ENCODE data around the gene POC1B. TPM values are rescaled to one million over a fixed set of nuclear protein-coding genes. Genes with fewer than 3 reads are reported as not detected.
A peak's percentile ranks its signal among the peaks of the same experiment; 100 is the strongest.

Gene POC1B
- 7.0 TPM for total RNA-seq
- long read RNA-seq, full-length matches to known transcripts = 19 of 26 reads
- long read RNA-seq, partial matches to known transcripts = 1 of 26 reads
- long read RNA-seq, other reads (novel, unspliced or antisense) = 6 of 26 reads

- intact Hi-C loops (cut with DNase I) = loop anchor here (5.0 to 10.0 kb wide), 2 partner anchors 54 to 481 kb away; no protein-coding TSS in a partner anchor
- ATAC-seq (ENCODE audit: poor library complexity) (peak; percentile 92), DNase-seq (peak; percentile 89)
These were observed at the start of gene POC1B for GRCh38 chr12:89525824-89526770. POC1B (minus strand) TSS chr12:89526047; CDS start chr12:89525895, 152 bp downstream.

GRCh38 chr12:89575374-89575773, 49.5 kb upstream of the POC1B start:
- DNase-seq = no peak
- no peak for ATAC-seq (ENCODE audit: poor library complexity)
- intact Hi-C loops (cut with DNase I) = no loop called here

GRCh38 chr12:89574736-89575208, 48.9 kb upstream of the POC1B start:
- no peak for ATAC-seq (ENCODE audit: poor library complexity)
- DNase-seq = no peak
- intact Hi-C loops (cut with DNase I) = no loop called here

GRCh38 chr12:89573051-89573810, 47.4 kb upstream of the POC1B start:
- DNase-seq (no peak), ATAC-seq (ENCODE audit: poor library complexity) (no peak)
- intact Hi-C loops (cut with DNase I) = no loop called here

GRCh38 chr12:89571491-89572195, 45.8 kb upstream of the POC1B start:
- intact Hi-C loops (cut with DNase I) = no loop called here
- DNase-seq = no peak
- no peak for ATAC-seq (ENCODE audit: poor library complexity)

- no peak for DNase-seq
- ATAC-seq (ENCODE audit: poor library complexity) = no peak
- intact Hi-C loops (cut with DNase I) = no loop called here
These were observed 42.6 kb upstream of the POC1B start for GRCh38 chr12:89568484-89568883.

- DNase-seq = no peak
- no peak for ATAC-seq (ENCODE audit: poor library complexity)
- intact Hi-C loops (cut with DNase I) = no loop called here
These were observed 41.9 kb upstream of the POC1B start for GRCh38 chr12:89567691-89568239.

- intact Hi-C loops (cut with DNase I) = no loop called here
- DNase-seq (no peak), ATAC-seq (ENCODE audit: poor library complexity) (no peak)
These were observed 40.8 kb upstream of the POC1B start for GRCh38 chr12:89566615-89567014.

GRCh38 chr12:89565002-89565401, 39.2 kb upstream of the POC1B start:
- intact Hi-C loops (cut with DNase I) = no loop called here
- DNase-seq = no peak
- no peak for ATAC-seq (ENCODE audit: poor library complexity)

GRCh38 chr12:89559753-89560152, 33.9 kb upstream of the POC1B start:
- DNase-seq = no peak
- no peak for ATAC-seq (ENCODE audit: poor library complexity)
- intact Hi-C loops (cut with DNase I) = no loop called here

GRCh38 chr12:89556976-89557375, 31.1 kb upstream of the POC1B start:
- intact Hi-C loops (cut with DNase I) = no loop called here
- ATAC-seq (ENCODE audit: poor library complexity) (no peak), DNase-seq (no peak)

- no peak for ATAC-seq (ENCODE audit: poor library complexity)
- intact Hi-C loops (cut with DNase I) = no loop called here
These were observed 26.5 kb upstream of the POC1B start for GRCh38 chr12:89552376-89552775.

GRCh38 chr12:89551747-89552146, 25.9 kb upstream of the POC1B start:
- intact Hi-C loops (cut with DNase I) = no loop called here
- ATAC-seq (ENCODE audit: poor library complexity) (no peak), DNase-seq (no peak)

More at GRCh38 chr12:89552376-89552775, 26.5 kb upstream of the POC1B start:
- DNase-seq = no peak

GRCh38 chr12:89547101-89547500, 21.3 kb upstream of the POC1B start:
- intact Hi-C loops (cut with DNase I) = loop anchor here (10.0 kb wide), 1 partner anchor 158 kb away; the partner anchor contains the start of gene ATP2B1
- DNase-seq = no peak
- no peak for ATAC-seq (ENCODE audit: poor library complexity)

GRCh38 chr12:89546151-89546550, 20.3 kb upstream of the POC1B start:
- intact Hi-C loops (cut with DNase I) = loop anchor here (10.0 kb wide), 1 partner anchor 159 kb away; the partner anchor contains the start of gene ATP2B1
- no peak for ATAC-seq (ENCODE audit: poor library complexity)

GRCh38 chr12:89544681-89545184, 18.9 kb upstream of the POC1B start:
- DNase-seq (peak; percentile 63), ATAC-seq (ENCODE audit: poor library complexity) (peak; percentile 93)
- intact Hi-C loops (cut with DNase I) = loop anchor here (5.0 to 10.0 kb wide), 3 partner anchors 160 to 1313 kb away; partner anchors contain the start of gene ATP2B1

More at GRCh38 chr12:89546151-89546550, 20.3 kb upstream of the POC1B start:
- no peak for DNase-seq

- ATAC-seq (ENCODE audit: poor library complexity) (no peak), DNase-seq (no peak)
- intact Hi-C loops (cut with DNase I) = loop anchor here (5.0 to 10.0 kb wide), 3 partner anchors 161 to 1313 kb away; partner anchors contain the start of gene ATP2B1
These were observed 18.2 kb upstream of the POC1B start for GRCh38 chr12:89544022-89544421.
